Prostate gland (tissue), 2 donors: ENCODE results near the gene APBB1.

Experiments used
- POLR2A ChIP-seq: fragments of 450-650 bp; IDR thresholded peaks from one replicate; pipeline ENCODE4 v1.6.1; 2016; ENCODE audit warnings: antibody characterized with exemption, mild to moderate bottlenecking
- POLR2AphosphoS5 ChIP-seq: sonication (generic); formaldehyde crosslinking; IDR thresholded peaks from one replicate; pipeline ENCODE4 v1.6.1; 2017; ENCODE audit warnings: antibody characterized with exemption
- TF ChIP-seq, protein P1 (sequence below), 4 experiments: fragments of 200-600 bp in 2 of 4; fragments of 450-650 bp in 2 of 4; sonication (generic) in 2 of 4; IDR thresholded peaks; 1 replicate in 3 of 4; 2 replicates in 1 of 4; pipeline ENCODE4 v1.5.1; 2016 to 2019; ENCODE audit warnings: antibody characterized with exemption in 4 of 4, mild to moderate bottlenecking in 2 of 4, moderate library complexity in 2 of 4

DNA sequence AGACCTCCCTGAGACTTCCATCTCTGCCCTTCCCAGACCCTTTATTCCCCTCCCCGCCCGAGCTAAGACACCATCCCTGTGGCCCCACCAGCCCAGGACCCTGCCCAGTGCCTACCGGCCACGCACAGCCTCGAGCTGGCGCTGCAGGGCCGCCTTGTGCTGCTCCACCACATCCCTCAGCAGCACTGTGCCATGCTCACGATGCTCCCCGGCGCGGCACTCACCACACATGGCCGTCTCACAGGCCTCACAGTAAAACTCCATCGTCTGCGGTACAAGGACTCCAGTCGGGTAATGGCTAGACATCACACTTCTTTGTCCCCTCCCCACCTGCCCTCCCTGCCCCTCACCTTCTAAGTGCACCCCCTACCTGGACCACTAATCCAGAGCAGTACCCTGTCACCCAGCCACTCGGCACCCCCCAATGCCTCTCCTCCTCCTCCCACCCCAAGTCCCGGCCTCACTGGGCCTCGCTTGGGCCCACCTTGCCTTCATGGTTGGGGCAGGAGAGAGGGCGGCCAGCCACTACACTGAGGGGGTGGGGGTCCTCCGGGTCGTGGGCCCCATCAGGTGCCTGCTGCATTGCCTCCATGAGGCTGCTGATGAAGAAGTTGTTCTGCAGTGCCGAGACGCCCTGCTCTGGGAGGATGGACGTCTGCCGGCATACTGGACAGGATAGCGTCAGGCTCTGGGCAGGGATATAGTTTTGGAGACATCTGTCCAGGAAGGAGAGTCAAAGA lies 38.9 kb upstream of the APBB1 start:
- TF ChIP-seq, protein P1, sequence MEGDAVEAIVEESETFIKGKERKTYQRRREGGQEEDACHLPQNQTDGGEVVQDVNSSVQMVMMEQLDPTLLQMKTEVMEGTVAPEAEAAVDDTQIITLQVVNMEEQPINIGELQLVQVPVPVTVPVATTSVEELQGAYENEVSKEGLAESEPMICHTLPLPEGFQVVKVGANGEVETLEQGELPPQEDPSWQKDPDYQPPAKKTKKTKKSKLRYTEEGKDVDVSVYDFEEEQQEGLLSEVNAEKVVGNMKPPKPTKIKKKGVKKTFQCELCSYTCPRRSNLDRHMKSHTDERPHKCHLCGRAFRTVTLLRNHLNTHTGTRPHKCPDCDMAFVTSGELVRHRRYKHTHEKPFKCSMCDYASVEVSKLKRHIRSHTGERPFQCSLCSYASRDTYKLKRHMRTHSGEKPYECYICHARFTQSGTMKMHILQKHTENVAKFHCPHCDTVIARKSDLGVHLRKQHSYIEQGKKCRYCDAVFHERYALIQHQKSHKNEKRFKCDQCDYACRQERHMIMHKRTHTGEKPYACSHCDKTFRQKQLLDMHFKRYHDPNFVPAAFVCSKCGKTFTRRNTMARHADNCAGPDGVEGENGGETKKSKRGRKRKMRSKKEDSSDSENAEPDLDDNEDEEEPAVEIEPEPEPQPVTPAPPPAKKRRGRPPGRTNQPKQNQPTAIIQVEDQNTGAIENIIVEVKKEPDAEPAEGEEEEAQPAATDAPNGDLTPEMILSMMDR (IDR thresholded peaks at IDR 0.05) = no peak
- TF ChIP-seq POLR2A (no peak), POLR2AphosphoS5 (no peak)
